ENCODE results near the gene CEMP1.
"Not testable (repeated sequence)": the region's sequence is repeated elsewhere in the genome, so short reads cannot be mapped to it uniquely, and the experiment has no call there.

The CEMP1 gene, protein sequence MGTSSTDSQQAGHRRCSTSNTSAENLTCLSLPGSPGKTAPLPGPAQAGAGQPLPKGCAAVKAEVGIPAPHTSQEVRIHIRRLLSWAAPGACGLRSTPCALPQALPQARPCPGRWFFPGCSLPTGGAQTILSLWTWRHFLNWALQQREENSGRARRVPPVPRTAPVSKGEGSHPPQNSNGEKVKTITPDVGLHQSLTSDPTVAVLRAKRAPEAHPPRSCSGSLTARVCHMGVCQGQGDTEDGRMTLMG

DNA sequence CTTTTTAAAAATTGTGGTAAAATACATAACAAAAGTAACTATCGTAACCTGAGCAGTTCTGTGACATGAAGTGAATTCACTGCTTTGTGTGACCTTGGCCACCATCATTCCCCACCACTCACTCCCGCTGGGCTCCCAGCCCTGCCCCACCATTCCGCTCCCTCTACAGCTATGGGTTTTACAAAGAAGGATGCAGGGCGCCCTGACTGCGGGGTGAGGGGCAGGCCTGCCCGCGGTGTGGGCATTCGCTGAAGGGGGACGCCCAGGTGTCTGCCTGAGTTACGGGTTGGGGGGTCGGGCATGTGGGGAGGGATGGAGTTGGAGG is at the start of gene CEMP1:
Gene CEMP1 (minus strand): TSS at position 38 of the 325 bp plus-strand sequence. CDS start 335 bp downstream, outside the sequence.
- no peak for DNase-seq

DNA sequence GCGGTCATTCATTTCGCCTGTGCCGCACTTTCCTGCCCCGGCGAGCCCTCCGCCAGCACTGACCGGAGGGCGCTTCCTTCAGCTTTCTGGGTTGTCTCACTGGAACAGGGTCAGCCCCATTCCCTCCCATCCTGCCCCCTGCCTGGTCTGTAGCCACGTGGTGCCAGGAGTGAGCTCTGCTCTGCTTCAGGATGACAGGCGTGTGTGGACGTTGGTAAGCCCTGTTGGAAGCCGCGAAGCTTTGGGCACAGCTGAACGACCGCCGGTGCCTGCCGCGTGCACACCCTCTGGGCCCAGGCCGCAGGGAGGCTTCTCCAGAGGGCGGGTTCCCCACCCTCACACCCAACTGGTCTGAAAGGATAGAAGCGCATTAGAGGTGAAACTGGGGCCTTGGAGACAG is 49.6 kb upstream of the CEMP1 start:
- DNase-seq = not testable (repeated sequence)

DNA sequence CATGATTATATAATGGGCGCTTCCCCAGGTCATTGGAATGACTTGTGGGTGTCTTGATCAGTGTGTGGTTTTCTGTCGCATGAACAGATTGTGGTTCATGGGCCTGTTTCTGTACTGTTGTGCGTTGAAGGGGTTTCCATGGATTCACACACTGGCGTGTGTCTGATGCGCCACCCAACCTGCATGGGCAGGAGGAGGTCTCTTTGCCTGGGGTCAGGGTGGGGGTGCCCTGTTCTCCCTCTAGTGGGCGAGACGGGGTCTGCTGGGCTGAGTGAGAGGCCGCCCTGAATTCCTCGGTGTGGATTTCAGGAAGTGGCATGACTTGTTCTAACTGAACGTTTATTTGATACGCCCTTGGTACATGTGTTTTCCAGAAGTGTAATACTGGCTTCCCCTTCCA is 48.9 kb upstream of the CEMP1 start:
- not testable (repeated sequence) for DNase-seq

DNA sequence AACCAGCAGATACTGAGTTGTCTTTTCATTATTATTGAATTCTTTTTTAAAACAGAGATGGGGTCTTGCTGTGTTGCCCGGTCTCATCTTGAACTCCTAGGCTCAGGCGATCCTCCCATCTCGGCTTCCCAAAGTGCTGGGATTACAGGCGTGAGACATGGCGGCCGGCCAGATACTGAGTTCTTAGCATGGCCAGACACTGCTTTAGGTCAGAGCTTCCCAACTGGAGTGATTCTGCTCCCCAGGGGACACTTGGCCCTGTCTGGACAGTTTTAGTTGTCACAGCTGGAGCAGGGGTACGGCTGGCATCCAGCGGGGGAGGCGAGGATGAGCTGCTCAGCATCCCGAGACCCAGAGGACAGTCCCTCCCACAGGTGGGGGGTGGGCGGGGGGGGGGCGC is 47.7 kb upstream of the CEMP1 start:
- not testable (repeated sequence) for DNase-seq

DNA sequence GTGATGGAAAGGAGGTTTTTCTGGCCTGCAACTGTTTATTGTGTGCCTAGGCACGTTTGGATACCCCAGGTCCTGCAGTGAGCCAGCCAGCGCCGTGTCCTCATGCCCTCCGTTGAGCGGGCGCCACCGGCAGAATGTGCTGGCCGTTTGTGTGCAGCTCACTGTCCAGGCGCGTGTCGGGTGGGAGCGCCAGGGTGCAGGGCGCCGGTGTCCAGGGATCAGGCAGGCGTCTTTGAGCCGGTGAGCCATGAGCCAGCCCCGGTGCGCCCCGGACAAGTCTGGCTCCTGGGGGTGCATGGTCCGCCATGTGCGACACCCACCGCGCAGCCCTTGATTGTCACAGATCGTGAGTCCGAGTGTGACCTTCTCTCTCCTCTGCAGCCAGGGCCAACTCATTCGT is 45.8 kb upstream of the CEMP1 start:
- not testable (repeated sequence) for DNase-seq

DNA sequence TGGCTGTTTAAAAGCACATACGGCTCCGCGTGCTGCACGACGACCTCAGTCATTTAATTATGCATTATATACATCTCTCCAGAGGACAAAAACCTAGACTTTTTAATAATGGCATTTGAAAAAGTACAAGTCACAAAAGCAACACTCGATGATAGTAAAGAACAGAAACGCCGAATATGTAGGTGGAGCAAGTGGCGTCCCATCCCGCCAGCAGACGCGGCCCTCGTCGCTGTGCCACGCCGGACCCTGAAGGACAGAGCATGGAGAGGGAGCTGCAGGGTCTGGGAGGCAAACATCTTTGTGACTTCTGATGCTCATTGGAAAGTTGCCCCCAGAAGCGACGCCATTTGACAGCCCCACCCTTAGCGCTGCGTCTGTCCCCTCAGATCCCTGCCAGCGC is 44.6 kb upstream of the CEMP1 start:
- DNase-seq = not testable (repeated sequence)

DNA sequence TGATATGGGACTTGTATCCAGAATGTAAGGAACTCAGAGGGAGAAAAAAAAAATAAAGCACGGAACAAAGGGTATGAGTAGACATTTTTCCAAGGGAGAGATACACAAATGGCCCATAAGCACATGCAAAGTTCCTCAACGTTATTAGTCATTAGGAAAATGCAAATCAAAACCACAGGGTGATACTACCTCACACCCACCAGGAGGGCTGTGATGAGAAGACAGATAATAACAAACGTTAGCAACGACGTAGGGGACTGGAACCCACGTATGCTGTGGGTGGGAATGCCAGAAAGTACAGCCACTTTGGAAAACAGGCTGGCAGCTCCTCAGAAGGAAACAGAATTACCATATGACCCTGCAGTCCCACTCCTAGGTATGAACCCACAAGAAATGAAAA is 41.5 kb upstream of the CEMP1 start:
- DNase-seq = not testable (repeated sequence)

DNA sequence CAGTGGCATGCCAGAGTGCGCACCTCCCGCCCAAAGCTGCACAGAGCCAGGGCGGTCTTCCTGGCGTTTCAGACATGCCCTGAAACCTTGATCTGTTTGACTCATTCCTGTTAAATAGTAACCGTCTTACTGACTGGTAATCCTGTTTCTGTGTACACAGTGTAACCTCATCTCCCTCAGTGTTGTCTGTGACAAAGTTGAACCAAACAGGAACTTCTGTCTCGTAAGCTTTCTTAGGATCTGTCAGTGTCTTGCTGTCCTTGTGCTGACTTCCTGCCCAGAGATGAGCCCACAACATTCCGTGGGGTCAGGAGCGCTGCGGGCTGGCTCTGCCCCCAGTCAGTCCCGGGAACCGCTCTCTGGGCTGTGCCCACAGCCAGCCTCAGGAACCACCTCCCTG is 37.4 kb upstream of the CEMP1 start:
- DNase-seq = not testable (repeated sequence)

DNA sequence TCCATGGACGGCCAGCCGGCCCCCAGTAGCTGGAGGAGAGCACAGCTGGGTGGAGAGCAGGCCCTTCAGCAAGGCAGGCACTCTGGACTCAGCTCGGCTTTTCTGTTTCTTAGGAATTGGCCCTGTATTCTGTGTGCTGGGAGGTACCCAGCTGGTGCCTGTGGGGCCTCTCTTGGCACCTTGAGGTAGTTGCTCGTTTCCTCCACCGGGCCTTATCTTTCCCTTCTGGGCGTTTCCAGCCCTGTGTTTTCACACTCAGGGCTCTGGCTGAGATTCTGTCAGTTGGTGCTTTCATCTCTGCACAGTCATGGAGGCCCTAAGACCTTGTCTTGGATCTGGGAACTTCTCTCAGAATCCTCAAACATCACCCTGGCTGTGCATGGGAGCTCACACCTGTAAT is 36.3 kb upstream of the CEMP1 start:
- not testable (repeated sequence) for DNase-seq

DNA sequence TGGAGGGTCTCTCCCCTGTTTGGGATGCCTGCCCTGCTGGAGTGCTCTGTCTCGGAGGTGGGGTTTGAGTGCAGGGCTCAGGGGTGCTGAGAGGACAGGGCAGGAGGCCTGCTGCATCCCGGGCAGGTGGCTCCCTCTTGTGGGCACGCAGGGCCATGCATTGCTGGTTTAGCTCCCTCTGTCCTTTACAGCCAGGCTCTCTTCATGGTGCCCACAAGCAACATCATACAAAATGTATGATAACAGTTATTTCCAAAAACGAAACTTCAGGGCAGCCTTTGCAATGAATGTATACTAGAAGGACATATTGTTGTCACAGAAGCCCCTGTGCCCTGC is 29.6 kb upstream of the CEMP1 start:
- not testable (repeated sequence) for DNase-seq

DNA sequence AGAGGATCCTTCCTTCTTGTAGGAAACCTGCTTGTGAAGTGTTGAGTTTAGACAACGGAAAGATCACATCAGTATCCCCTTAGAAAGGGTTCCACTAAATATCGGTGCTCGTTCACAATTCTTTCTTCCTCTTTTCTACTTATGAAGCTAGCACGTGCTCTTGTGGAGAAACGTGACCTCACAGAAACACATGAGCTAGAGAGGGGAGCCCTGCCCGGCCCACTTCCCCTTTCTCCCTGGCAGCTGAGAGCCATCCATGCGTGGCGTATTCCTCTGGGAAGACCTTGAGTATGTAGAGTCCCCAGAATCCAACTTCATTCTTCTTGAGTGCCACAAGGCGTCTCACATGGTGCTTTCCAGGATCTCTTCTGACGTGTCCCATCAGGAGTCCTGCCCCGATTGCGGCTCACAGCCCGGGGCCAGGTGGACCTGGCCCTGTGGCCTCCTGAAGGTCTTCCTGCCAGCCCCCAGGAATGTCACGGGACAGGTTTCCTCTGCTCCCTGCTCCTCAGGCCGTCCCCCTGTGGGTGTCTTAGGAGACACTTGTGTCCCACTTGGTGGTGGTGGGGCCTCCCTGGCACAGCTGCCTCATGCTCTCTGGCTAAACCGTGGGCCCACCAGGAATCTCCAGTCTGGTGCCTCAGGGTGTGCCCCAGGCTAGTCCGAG is 29.1 kb upstream of the CEMP1 start:
- DNase-seq = not testable (repeated sequence)

DNA sequence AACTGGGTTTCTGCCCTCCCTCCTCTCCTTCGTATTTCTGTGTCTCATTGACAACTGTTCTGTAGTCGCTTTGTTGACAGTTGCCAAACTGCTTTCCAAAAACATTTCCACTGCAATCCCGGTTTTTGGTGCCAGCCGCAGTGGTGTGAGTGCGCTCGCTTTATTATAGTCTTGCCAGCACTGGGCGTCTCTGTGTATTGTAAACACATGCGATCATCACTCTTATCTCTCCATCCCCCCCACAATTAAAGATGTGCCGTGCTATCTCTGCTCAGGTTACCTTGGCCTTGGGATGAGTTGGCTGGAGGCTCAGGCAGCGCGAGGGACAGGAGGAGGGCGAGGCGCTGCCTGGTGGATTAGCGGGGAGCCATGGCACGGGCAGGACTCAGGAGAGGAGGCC is 25.9 kb upstream of the CEMP1 start:
- DNase-seq = not testable (repeated sequence)

DNA sequence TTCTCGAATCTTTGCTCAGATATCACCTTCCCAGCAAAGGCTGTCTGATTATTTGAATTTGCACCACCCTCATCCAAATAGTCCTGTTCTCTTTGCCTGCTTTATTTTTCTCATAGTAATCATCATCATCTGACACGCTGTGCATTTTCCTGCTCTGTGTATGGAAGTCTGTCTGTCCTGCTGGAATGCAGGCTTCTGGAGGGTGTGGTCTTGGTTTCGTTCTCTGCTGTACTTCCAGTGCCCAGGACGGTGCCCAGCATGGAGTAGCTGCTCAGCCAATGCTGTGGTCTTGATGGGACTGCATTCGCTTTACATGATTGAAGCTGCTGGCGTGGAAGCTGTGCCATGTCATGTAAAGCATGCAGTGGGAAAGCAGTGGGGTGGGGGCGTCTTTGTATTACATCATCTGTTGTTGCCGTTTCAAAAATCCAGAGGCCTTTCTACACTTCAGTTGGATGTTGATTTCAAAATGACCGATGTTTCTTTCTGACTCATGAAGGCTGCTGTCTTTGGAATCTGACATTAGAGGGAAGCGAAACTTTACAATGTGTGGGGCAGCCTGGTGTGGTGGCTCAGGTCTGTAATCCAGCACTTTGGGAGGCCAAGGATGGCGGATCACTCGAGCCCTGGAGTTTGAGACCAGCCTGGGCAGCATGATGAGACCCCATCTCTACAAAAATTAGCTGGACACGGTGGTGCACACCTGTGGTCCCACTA is 23.7 kb upstream of the CEMP1 start:
- not testable (repeated sequence) for DNase-seq

DNA sequence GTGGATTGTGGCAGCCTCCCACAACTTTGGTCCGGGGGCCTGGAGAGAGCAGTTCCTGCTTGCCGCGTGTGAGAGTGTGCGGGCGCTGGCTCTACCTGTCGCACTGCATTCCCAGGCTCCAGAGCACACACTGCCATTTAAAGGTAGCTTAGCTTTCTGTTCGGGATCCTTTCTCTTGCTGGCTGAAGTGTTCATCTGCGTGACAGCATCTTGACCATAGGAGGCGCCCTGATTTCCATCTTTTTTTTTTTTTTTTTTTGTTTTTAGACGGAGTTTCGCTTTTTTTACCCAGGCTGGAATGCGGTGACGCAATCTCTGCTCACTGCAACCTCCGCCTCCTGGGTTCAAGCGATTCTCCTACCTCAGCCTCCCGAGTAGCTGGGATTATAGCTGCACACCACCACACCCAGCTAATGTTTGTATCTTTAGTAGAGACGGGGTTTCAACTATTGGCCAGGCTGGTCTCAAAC is 20.2 kb upstream of the CEMP1 start:
- DNase-seq = not testable (repeated sequence)

DNA sequence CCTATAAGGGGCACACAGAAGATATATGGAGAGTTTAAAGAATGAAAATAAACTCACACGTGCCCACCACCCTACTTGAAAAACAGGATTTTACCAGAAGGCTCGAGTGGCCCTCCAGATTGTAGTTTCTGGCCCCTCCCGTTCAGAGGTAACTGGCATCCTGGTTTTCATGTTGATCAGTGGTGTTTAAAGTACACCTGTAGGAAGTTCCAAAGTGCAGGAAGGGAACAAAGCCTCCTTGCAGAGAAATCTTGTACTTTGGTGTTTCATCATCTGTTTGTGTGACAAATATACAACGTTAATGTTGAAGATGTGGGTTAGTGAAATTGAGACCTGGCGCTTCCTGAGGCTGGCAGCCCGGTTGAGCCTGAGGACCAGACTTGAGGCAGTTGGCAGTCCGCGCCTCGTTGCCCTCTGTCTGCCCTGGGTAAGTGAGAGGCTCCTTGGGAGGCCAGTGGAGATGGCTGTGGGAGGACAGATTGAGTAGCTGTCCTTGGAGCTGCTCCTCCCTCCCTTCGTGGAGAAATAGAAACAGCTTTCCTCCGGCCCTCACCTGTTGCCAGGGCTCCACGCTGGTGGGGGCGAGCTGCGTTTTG is 19.2 kb upstream of the CEMP1 start:
- DNase-seq = not testable (repeated sequence)

DNA sequence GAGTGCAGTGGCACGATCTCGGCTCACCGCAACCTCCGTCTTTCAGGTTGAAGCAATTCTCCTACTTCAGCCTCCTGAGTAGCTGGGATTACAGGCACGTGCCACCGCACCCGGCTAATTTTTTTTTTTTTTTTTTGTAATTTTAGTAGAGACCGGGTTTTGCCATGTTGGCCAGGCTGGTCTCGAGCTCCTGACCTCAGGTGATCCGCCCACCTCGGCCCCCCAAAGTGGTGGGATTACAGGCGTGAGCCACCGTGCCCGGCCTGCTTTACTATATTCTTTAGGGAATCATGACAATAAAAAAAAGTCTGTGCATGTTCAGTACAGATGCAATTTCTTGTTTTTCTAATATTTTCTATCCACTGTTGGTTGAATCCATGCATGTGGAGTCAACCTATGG is 12.6 kb upstream of the CEMP1 start:
- not testable (repeated sequence) for DNase-seq

DNA sequence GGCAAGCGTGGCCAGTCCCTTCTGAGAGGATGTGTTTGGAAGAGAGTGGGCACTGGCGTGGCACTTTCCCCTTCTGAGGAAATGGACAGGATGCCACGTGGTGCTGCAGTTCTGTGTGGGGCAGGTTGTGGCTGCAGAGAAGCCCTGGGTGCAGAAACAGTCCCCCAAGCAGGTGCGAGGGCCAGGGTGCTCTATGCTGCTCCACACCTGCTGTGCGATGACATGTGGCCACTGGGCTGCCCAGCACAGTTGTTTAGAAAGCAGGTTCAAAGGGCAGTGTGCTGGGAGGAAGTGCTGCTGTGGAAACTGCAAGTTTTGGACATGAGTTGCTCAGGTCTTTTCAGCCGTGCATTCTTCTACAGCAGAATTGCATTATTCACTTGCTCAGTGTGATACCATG is 10.2 kb upstream of the CEMP1 start:
- DNase-seq = not testable (repeated sequence)

DNA sequence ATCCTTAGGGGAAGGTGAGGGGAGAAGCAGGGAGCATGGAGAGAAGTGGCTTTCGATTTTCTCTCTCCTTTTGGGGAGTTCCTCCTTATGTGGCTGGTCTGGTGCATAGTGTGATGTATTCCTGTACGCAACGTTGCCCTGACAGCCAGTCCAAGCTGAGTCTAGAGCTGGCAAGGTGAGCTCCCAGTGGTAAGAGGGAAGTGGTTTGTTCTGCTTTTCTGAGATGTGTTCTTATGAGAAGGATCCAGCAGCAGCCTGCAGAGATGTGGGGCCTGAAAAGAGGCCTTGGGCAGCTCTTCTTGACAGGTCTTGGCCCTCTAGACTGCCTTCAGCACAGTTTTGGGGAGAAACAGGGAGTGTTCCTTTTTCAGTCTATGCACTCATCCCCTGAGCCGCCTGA is 9.7 kb upstream of the CEMP1 start:
- DNase-seq = not testable (repeated sequence)

DNA sequence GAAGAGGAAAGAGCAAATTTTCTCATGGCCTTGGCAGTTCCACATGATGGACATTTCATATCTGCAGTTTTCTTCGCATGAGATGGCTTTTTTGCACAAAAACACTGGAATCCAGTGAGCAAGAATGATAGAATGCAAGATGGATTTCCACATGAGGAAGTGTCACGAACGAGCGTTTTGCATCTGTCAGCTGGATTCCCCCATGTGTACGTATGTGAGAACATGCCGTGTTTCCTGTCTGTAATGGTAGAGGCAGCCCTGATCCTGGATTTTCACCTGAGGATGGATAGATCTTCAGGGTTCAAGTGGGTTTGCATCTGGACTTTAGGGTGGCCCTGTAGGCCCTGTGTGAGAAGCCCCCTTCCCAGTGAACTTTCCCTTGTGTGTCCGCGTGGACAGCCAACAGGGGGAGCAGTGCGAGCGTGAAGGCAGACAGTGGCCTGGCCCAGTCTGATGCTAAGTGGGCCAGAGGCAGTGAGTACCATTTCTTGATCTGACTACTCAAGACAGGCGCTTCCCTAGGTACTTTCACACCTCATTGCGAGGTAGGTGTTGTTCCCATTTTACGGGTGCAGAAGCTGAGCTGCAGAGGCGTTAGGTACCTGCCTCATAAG is 8.7 kb upstream of the CEMP1 start:
- not testable (repeated sequence) for DNase-seq

DNA sequence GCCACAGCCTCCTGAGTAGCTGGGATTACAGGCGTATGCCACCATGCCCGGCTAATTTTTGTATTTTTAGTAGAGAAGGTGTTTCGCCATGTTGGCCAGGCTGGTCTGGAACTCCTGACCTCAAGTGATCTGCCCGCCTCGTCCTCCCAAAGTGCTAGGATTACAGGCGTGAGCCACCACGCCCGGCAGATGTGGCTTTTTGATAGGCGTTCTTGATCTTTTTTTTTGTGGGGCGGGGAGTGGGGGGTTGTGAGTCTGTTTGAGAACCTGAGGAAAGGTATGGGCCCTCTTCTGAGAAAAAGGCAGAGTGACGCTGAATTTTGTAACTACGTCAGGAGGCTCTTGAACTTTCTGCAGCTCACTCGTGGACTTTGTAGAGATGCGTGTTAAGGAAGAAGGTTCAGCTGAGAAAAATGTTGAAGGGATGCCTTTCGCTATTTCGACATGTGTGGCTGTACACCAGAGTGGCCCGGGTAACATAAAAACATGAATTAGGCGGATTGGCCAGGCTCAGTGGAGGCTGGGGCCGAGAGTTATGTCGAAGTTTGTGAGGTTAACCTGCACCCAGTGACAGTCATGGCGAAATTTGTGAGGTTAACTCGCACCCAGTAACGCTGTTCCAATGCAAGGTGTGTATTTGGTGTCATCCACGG is 8.1 kb upstream of the CEMP1 start:
- not testable (repeated sequence) for DNase-seq

DNA sequence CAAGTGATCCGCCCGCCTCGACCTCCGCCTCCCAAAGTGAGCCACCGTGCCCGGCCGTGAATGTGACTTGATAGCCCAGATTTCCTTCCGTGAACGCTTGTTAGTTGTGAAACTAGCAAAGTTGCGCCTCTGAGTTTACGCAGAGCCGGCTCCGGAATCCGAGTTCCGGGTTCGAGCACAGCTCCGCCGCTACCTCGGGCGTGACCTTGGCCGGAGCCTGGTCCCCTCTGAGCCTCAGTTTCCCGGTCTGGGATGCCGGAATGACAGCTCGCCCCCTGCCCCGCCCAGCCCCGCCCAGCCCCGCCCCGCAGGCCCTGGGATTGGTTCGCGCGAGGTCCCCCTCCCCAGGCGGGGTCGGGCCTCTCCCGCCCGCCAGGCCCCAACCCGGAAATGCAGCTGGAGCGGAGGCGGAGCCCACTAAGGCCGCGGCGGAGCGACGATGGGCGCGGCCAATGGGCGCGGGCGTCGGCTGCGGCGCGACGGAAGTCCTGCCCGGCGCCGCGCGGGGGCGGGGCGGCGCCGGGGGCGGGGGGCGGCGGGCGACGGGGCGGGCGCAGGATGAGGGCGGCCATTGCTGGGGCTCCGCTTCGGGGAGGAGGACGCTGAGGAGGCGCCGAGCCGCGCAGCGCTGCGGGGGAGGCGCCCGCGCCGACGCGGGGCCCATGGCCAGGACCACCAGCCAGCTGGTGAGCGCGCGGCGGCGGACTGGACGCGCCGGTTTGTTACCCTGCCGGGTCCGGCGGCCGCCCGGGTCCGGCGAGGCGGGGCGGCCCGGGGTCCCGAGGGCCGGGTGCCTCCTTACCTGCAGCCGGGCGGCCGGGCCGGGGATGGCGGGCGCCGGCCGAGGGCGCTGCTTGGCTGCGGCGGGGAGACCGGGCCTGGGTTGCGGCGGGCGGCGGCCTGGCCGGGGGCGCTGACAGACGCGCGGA is 6.5 kb upstream of the CEMP1 start, which contains the start of gene PDPK1:
Gene PDPK1 (plus strand): TSS at position 571 of the 929 bp plus-strand sequence. CDS start 92 bp downstream, at position 663.
- peak; percentile 88 for DNase-seq

Data from T1000 (cell line).